Keratinocyte (primary cell): ENCODE data around the gene SF3B2. TPM values are rescaled to one million over a fixed set of nuclear protein-coding genes. Genes with fewer than 3 reads are reported as not detected.

Source experiments
- DNase-seq: peaks from one replicate; pipeline ENCODE4 v3.0.0-alpha.2; 2011; ENCODE audit warnings: low read depth, missing footprints, low spot score
- FAIRE-seq: peaks from 2 replicates; lab custom pipeline; 2011; peaks lifted over from hg19 to GRCh38; lab: Jason Lieb, UNC
- H2AFZ ChIP-seq: 2 replicates; pipeline ENCODE4 v1.6.0; 2012; ENCODE audit warnings: low read length, control low read depth, inconsistent platforms; ENCODE audit not compliant: control insufficient read depth
- H3K27ac ChIP-seq: 2 replicates; pipeline ENCODE4 v1.5.1; 2011; ENCODE audit warnings: low read length; ENCODE audit not compliant: control insufficient read depth, insufficient read depth
- H3K27me3 ChIP-seq: 3 replicates; pipeline ENCODE4 v1.6.0; 2011; ENCODE audit warnings: low read length; ENCODE audit not compliant: control insufficient read depth, insufficient read depth; ENCODE audit errors: extremely low read depth
- H3K36me3 ChIP-seq, 2 experiments: 2 replicates in 1 of 2; 3 replicates in 1 of 2; pipeline ENCODE4 v1.5.1; 2011; ENCODE audit warnings: low read length in 2 of 2, mild to moderate bottlenecking in 1 of 2; ENCODE audit not compliant: control insufficient read depth in 2 of 2, insufficient read depth in 2 of 2; ENCODE audit errors: extremely low read depth in 1 of 2
- H3K4me1 ChIP-seq: 3 replicates; pipeline ENCODE4 v1.5.1; 2011; ENCODE audit warnings: low read length; ENCODE audit not compliant: control insufficient read depth, insufficient read depth; ENCODE audit errors: extremely low read depth
- H3K4me2 ChIP-seq: 3 replicates; pipeline ENCODE4 v1.6.0; 2011; ENCODE audit warnings: low read depth, low read length; ENCODE audit not compliant: control insufficient read depth, insufficient read depth; ENCODE audit errors: extremely low read depth
- H3K4me3 ChIP-seq, 3 experiments: fragments of 200-600 bp in 1 of 3; sonication (generic) in 1 of 3; 2 replicates in 2 of 3; 3 replicates in 1 of 3; pipeline ENCODE4 v1.5.1; 2011 to 2016; ENCODE audit warnings: low read length in 3 of 3, mild to moderate bottlenecking in 3 of 3, control low read depth in 2 of 3, inconsistent platforms in 1 of 3, low read depth in 1 of 3, mixed read lengths in 1 of 3, mixed run types in 1 of 3, moderate library complexity in 1 of 3; ENCODE audit not compliant: control insufficient read depth in 2 of 3, insufficient read depth in 2 of 3; ENCODE audit errors: extremely low read depth in 1 of 3
- H3K79me2 ChIP-seq: 2 replicates; pipeline ENCODE4 v1.6.0; 2012; ENCODE audit warnings: low read length; ENCODE audit not compliant: control insufficient read depth, insufficient read depth
- H3K9ac ChIP-seq: 3 replicates; pipeline ENCODE4 v1.6.0; 2011; ENCODE audit warnings: low read length; ENCODE audit not compliant: control insufficient read depth, insufficient read depth; ENCODE audit errors: extremely low read depth
- H3K9me1 ChIP-seq: 3 replicates; pipeline ENCODE4 v1.6.0; 2011; ENCODE audit warnings: low read length; ENCODE audit not compliant: control insufficient read depth, insufficient read depth; ENCODE audit errors: extremely low read depth
- H3K9me3 ChIP-seq: 2 replicates; pipeline ENCODE4 v1.5.1; 2012; ENCODE audit warnings: low read depth, low read length; ENCODE audit not compliant: control insufficient read depth
- H4K20me1 ChIP-seq: 3 replicates; pipeline ENCODE4 v1.6.0; 2011; ENCODE audit warnings: low read length; ENCODE audit not compliant: control insufficient read depth, insufficient read depth; ENCODE audit errors: extremely low read depth
- CTCF ChIP-seq, 3 experiments: IDR thresholded peaks in 1 of 3; conservative IDR thresholded peaks in 1 of 3; optimal IDR thresholded peaks in 1 of 3; 2 replicates in 2 of 3; 3 replicates in 1 of 3; pipeline versions ENCODE3 to v1.5.1; 2011; ENCODE audit warnings: low read length in 3 of 3, mild to moderate bottlenecking in 3 of 3, moderate library complexity in 2 of 3, control low read depth in 1 of 3, inconsistent platforms in 1 of 3; ENCODE audit not compliant: insufficient read depth in 2 of 3; ENCODE audit errors: extremely low read depth in 1 of 3
- EZH2 ChIP-seq: IDR thresholded peaks from one replicate; pipeline ENCODE4 v1.6.1; 2012; ENCODE audit warnings: inconsistent platforms, mild to moderate bottlenecking, low read length, moderate library complexity
- dilution Hi-C: fragments of 300-500 bp; cut with MboI; formaldehyde crosslinking; loops from one replicate; pipeline ENCODE4 v1.7.0; 2020; ENCODE audit warnings: low sequenced_read_pairs; ENCODE audit not compliant: extremely low pct_ligation_motif_present
- polyA plus RNA-seq, 5 experiments: library from polyadenylated mRNA; depleted of rRNA in 3 of 5; stranded (reverse) in 3 of 5; stranded (forward) in 1 of 5; unstranded in 1 of 5; fragments of >200 nt; gene quantifications; 1 replicate in 1 of 5; 2 replicates in 3 of 5; 3 replicates in 1 of 5; pipeline versions ENCODE4 v1.2.1 to v1.2.3, GENCODE V29; 2011 to 2012; ENCODE audit warnings: missing spikeins in 2 of 5, low read depth in 1 of 5, low replicate concordance in 1 of 5

The SF3B2 gene
- polyA plus RNA-seq, 1 donor (not counting 4 experiments of a cell fraction or from before 2014, with no cell fraction given): 73.0 TPM

- Histone ChIP-seq H3K4me2 (peak overlapping the region; percentile 52), H3K27ac (peak overlapping the region; percentile 60), H3K4me3 (no peak overlapping the region), H3K9me3 (no peaks in the 10 kb centered on the region), H2AFZ (no peak overlapping the region), H3K9ac (peak overlapping the region; percentile 42), H3K9me1 (peaks cover 3% of the 10 kb centered on the region), H4K20me1 (no peaks in the 10 kb centered on the region), H3K79me2 (peaks cover 24% of the 10 kb centered on the region), H3K4me1 (peaks cover 16% of the 10 kb centered on the region), H3K27me3 (no peaks in the 10 kb centered on the region), H3K36me3 (peaks cover 60 to 74% of the 10 kb centered on the region in 2 experiments)
- FAIRE-seq: no peak
- DNase-seq: no peak
- dilution Hi-C loops: no loop called here
- TF ChIP-seq EZH2 (no peak), CTCF (optimal IDR thresholded peaks at IDR 0.05 in 1 of 3, IDR thresholded peaks at IDR 0.05 in 1 of 3, conservative IDR thresholded peaks at IDR 0.05 in 1 of 3; ENCODE audit: extremely low read depth in 1 of 3, insufficient read depth in 2 of 3, low read length in 3 of 3) (no peak)
Observed at GRCh38 chr11:66059966-66060680, 8.0 kb downstream of the SF3B2 start.

GRCh38 chr11:66061268-66061667 is 9.1 kb downstream of the SF3B2 start:
- dilution Hi-C loops: no loop called here
- peaks cover 3% of the 10 kb centered on the region for H3K9me1 ChIP-seq
- FAIRE-seq: no peak

More at GRCh38 chr11:66061268-66061667, 9.1 kb downstream of the SF3B2 start:
- Histone ChIP-seq H3K4me3 (no peak overlapping the region), H3K4me2 (no peak overlapping the region), H3K27ac (no peak overlapping the region), H3K27me3 (no peaks in the 10 kb centered on the region), H3K4me1 (peaks cover 16% of the 10 kb centered on the region), H3K79me2 (peaks cover 20% of the 10 kb centered on the region), H3K9ac (no peak overlapping the region), H3K36me3 (peaks cover 55 to 70% of the 10 kb centered on the region in 2 experiments), H4K20me1 (no peaks in the 10 kb centered on the region), H2AFZ (no peak overlapping the region), H3K9me3 (no peaks in the 10 kb centered on the region)
- no peak for DNase-seq
- TF ChIP-seq CTCF (optimal IDR thresholded peaks at IDR 0.05 in 1 of 3, IDR thresholded peaks at IDR 0.05 in 1 of 3, conservative IDR thresholded peaks at IDR 0.05 in 1 of 3; ENCODE audit: extremely low read depth in 1 of 3, insufficient read depth in 2 of 3, low read length in 3 of 3) (no peak), EZH2 (no peak)
